Astrocyte of the cerebellum (primary cell): ENCODE data around the gene FHL2.

Experiments used
- DNase-seq: peaks from one replicate; pipeline ENCODE4 v3.0.0-alpha.2; 2011; ENCODE audit warnings: low read depth
- H3K4me3 ChIP-seq: 2 replicates; pipeline ENCODE4 v1.5.1; 2011; ENCODE audit warnings: mild to moderate bottlenecking, low read depth, low read length, moderate library complexity
- CTCF ChIP-seq: IDR thresholded peaks from 2 replicates; pipeline ENCODE4 v1.5.1; 2012; ENCODE audit warnings: low read length, low read depth, moderate library complexity, mild to moderate bottlenecking; ENCODE audit errors: missing control alignments
- in situ Hi-C: cut with HindIII; loops from 2 replicates; pipeline ENCODE4 v1.10.0; 2017; ENCODE audit warnings: low sequenced_read_pairs

The FHL2 gene

GRCh38 chr2:105362862-105363591 is 35.8 kb downstream of the FHL2 start:
- in situ Hi-C loops = loop anchor here (5.0 kb wide), 1 partner anchor 159 kb away; no protein-coding TSS in a partner anchor
- no peak for DNase-seq
- no peak overlapping the region for H3K4me3 ChIP-seq

GRCh38 chr2:105361102-105361889 is 37.6 kb downstream of the FHL2 start:
- DNase-seq = no peak
- in situ Hi-C loops = loop anchor here (5.0 kb wide), 1 partner anchor 161 kb away; no protein-coding TSS in a partner anchor
- TF ChIP-seq CTCF = no peak
- no peak overlapping the region for H3K4me3 ChIP-seq

More at GRCh38 chr2:105362862-105363591, 35.8 kb downstream of the FHL2 start:
- no peak for TF ChIP-seq CTCF

- no peak overlapping the region for H3K4me3 ChIP-seq
- no peak for TF ChIP-seq CTCF
- DNase-seq = no peak
- in situ Hi-C loops = no loop called here
Observed at GRCh38 chr2:105358593-105358992, 40.3 kb downstream of the FHL2 start.

- no peak for DNase-seq
- no peak overlapping the region for H3K4me3 ChIP-seq
- in situ Hi-C loops = no loop called here
- no peak for TF ChIP-seq CTCF
Observed at GRCh38 chr2:105357122-105357521, 41.7 kb downstream of the FHL2 start.

GRCh38 chr2:105344704-105345345 is 54.0 kb downstream of the FHL2 start:
- TF ChIP-seq CTCF = no peak
- in situ Hi-C loops = no loop called here
- peak; percentile 29 for DNase-seq
- H3K4me3 ChIP-seq = no peak overlapping the region

- H3K4me3 ChIP-seq = no peak overlapping the region
- DNase-seq = no peak
- in situ Hi-C loops = no loop called here
- no peak for TF ChIP-seq CTCF
Observed at GRCh38 chr2:105339414-105339813, 59.4 kb downstream of the FHL2 start.
